ENCODE results near the gene MRPL52.
"Not testable (repeated sequence)": the region's sequence is repeated elsewhere in the genome, so short reads cannot be mapped to it uniquely, and the experiment has no call there.

MRPL52 gene

DNA sequence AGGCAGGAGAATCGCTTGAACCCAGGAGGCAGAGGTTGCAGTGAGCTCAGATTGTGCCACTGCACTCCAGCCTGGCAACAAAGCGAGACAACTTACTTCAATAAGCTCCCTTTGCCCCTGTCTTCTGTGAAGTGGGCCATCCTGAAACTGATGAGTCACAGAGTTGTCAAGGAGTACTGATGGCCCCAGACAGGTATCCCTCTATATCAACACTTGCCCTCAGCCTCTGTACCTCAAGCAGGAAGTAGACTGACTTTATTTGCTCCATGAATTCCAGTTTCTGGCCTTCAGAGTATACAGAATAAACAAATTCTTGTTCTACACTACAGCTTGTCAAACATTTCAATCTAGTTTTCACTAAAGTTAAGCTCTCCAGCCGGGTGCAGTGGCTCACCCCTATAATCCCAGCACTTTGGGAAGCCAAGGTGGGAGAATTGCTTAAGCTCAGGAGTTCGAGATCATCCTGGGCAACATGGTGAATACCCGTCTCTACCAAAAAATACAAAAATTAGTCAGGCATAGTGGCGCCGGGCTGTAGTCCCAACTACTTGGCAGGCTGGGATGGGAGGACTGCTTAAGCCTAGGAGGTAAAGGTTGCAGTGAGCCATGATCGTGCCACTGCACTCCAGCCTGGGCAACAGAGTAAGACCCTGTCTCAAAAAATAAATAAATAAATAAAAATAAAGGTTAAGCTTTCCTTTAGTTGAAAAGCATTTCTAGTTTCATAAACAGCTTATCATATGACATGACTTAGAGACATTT lies 25.5 kb downstream of the MRPL52 start:
- DNase-seq (ENCODE audit: low spot score), result peak; percentile 5

DNA sequence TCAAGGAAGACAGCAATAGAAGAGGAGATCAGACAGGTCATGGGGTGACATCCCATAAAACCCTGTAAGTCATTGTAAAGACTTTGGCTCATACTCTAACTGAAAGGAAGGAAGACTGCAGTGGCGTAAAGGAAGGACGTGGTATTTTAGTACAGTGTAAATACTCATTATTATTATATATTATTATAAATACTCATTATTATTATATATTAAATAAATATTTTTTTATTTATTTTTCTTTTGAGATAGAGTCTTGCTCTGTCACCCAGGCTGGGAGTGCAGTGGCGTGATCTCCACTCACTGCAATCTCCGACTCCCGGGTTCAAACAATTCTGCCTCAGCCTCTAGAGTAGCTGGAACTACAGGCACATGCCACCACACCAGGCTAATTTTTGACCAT lies 26.7 kb downstream of the MRPL52 start:
- no peak for DNase-seq (ENCODE audit: low spot score)

- not testable (repeated sequence) for DNase-seq (ENCODE audit: low spot score)
Observed at GRCh38 chr14:22860377-22860776, 30.7 kb downstream of the MRPL52 start.

- no peak for DNase-seq (ENCODE audit: low spot score)
Observed at GRCh38 chr14:22861651-22862050, 32.0 kb downstream of the MRPL52 start.

DNA sequence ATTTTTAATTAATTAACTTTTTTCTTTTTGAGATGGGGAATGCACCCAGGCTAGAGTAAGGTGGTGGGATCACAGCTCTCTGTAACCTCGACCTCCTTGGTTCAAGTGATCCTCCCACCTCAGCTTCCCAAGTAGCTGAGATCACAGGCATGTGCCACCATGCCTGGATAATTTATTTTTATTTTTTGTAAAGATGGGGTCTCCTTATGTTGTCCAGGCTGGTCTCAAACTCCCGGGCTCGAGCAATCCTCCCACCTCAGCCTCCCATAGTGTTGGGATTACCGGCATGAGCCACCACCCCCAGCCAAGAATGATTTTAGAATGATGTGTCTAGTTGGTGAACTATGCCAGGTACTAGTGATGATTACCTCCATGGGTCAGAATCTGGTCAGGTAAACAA lies 35.3 kb downstream of the MRPL52 start:
- DNase-seq (ENCODE audit: low spot score), result no peak

DNA sequence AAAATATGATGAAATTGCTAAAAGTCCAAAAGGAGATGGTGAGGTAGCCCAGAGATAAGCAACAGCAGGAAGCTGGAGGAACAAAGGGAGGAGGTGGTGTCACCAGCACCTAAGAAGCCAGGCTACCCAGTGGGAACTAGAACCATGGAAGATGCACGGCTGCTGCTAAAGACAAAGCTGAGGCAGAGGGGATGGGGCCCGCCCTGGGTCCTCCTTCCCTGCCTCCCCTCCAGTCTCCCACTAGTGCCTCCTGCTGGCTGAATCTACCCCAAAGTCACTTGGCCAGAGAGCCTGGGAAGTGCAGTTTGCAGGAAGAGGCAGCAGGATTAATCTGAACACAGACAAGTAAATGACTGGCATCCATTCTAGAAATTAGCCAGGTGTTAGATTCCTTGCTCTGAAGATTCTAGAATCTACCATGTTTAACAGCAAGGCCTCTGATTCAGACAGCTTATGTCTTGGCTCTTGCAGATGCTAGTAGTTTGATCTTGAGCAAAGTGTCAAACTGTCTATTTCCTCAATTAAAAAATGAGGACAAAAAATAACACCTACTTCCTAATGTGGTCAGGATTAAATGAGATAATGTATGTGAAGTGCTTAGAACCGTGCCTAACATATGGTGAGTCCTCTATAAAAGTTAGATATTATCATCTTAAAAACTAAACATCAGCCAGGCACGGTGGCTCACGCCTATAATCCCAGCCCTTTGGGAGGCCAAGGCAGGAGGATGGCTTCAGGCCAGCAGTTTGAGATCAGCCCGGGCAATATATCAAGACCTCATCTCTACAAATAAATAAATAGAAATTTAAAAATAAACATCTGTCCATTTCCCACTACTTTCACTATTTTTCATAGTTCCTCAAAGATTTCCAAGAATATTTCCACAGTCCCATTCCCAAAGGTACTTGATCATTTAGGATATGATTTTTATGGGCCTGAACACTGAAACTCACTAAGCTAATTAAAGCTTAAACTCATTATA lies 36.0 kb downstream of the MRPL52 start:
- peak; percentile 70 for DNase-seq (ENCODE audit: low spot score)

- no peak for DNase-seq (ENCODE audit: low spot score)
Observed at GRCh38 chr14:22866874-22867273, 37.2 kb downstream of the MRPL52 start.

DNA sequence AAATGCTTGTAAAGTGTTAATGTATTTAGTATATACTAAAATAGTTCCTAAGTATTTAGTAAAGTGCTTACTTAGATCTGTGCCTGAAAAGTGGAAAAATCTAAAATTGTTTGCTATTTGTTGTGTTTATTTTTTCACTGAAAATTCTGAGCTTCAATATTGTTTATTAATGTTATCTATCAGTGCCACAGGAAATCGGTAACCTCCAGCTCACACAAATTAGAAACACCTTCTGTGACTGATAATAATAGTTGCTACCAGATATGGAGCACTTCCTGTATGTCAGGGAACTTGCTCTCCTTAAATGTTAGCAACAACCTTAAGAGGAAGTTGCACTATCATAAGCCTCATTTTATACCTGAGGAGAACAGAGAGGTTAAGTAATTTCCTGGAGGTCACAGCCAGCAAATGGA lies 41.1 kb downstream of the MRPL52 start:
- DNase-seq (ENCODE audit: low spot score), result no peak

- peak; percentile 84 for DNase-seq (ENCODE audit: low spot score)
Observed at GRCh38 chr14:22871224-22872032, 41.7 kb downstream of the MRPL52 start, which contains the start of gene LRP10. LRP10 (plus strand) TSS chr14:22871740; CDS start chr14:22872304, 564 bp downstream.

DNA sequence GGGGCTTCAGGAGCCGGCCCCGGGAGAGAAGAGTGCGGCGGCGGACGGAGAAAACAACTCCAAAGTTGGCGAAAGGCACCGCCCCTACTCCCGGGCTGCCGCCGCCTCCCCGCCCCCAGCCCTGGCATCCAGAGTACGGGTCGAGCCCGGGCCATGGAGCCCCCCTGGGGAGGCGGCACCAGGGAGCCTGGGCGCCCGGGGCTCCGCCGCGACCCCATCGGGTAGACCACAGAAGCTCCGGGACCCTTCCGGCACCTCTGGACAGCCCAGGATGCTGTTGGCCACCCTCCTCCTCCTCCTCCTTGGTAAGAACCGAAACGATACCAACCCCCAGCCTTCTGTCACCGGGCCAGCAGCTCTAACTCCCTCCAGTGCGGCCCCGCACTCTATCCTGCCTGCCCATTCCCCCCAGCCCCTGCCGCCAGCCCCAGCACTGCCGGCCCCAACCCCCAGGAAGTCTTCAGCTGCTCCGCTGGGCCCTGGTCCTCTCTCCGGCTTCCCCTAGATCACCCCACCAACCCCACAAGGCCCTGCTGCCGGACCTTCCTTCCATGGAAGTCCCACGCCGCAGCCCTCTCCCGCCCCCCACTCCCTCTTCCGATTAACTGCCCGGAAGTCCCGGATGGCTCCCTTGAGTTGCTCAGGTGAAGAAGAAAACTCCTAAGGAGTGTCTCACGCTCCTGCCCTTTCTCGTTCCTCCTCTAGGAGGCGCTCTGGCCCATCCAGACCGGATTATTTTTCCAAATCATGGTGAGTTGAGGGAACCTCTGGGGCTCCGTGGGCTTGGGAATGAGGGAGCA lies 42.5 kb downstream of the MRPL52 start:
- peak; percentile 80 for DNase-seq (ENCODE audit: low spot score)

GRCh38 chr14:22872833-22873520 lies 43.3 kb downstream of the MRPL52 start:
- DNase-seq (ENCODE audit: low spot score), result no peak

DNA sequence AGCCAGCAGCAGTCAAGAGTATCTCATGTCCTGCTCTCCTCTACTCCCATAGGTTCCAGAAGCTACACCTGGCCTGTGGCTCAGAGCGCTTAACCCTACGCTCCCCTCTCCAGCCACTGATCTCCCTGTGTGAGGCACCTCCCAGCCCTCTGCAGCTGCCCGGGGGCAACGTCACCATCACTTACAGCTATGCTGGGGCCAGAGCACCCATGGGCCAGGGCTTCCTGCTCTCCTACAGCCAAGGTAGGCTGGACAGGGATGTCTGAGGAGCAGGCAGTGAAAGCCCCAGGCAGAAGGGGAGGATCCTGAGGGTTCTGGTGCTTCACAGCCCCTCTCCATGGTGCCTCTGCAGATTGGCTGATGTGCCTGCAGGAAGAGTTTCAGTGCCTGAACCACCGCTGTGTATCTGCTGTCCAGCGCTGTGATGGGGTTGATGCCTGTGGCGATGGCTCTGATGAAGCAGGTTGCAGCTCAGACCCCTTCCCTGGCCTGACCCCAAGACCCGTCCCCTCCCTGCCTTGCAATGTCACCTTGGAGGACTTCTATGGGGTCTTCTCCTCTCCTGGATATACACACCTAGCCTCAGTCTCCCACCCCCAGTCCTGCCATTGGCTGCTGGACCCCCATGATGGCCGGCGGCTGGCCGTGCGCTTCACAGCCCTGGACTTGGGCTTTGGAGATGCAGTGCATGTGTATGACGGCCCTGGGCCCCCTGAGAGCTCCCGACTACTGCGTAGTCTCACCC lies 45.5 kb downstream of the MRPL52 start:
- no peak for DNase-seq (ENCODE audit: low spot score)

- DNase-seq (ENCODE audit: low spot score), result no peak
Observed at GRCh38 chr14:22875748-22876319, 46.1 kb downstream of the MRPL52 start.

DNA sequence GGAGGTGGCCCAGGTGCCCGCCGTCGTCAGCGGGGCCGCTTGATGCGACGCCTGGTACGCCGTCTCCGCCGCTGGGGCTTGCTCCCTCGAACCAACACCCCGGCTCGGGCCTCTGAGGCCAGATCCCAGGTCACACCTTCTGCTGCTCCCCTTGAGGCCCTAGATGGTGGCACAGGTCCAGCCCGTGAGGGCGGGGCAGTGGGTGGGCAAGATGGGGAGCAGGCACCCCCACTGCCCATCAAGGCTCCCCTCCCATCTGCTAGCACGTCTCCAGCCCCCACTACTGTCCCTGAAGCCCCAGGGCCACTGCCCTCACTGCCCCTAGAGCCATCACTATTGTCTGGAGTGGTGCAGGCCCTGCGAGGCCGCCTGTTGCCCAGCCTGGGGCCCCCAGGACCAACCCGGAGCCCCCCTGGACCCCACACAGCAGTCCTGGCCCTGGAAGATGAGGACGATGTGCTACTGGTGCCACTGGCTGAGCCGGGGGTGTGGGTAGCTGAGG lies 47.4 kb downstream of the MRPL52 start:
- no peak for DNase-seq (ENCODE audit: low spot score)

DNA sequence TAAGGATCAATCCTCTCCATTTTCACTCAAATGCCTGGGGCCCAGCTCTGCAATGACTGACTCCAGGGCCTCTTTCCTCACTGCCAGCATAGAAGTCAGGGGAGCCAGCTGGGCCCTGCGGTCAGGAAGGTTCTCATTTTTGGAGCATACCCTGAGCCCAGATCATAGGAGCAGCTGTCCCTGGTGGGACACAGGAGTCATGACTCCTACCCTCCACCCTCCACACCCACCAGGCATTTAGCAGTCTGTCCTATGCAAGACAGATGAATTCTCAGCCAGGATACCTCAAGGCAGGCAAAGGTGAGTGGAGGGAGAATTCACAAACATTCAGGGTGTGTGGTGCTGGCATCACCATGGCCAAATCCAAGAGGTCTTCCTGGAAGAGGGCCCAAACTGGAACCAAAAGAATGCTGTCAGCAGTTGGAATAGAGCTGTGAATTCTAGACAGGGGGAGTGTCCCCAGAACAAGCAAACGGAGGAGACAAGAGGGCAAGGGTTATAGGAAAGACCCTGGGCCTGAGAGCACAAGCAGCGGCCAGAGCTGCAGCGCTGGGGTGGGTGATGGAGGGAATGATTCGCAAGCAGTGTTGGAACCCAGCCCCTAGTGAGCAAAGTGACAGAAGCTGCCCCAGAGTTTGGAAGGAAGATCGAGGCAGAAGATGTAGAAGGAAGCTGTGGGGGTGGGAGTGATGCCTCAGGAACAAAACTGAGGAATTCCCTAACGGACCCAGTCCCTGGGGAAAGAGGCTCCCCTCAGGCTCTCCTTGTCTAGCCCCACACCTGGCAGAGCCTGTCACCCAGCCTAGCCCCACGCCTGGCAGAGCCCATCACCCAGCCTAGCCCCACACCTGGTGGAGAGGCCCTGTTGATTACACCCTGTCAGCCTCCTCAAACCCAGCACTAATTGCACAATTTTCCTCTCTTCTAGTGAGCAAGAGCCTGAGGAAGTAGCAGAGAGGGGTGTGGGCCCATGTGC lies 48.9 kb downstream of the MRPL52 start:
- no peak for DNase-seq (ENCODE audit: low spot score)

DNA sequence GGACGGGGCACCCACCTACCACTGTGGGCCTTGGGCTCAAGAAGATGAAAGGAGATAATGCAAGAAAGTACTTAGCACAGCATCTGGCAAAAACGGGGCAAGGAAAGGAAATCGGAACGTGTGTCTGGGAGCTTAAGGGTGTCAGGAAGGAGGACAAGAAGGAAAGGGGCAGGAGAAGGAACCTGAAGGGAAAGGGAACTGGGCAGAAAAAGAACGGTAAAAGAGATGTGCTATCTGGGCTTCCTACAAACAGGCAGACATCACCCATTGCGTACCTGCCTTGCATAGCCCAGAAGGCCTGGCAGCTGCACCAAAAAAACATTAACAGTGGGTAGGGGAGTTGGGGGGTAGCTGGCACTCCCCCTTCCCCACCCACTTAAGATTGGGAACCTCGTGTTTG lies 52.4 kb downstream of the MRPL52 start:
- no peak for DNase-seq (ENCODE audit: low spot score)

DNA sequence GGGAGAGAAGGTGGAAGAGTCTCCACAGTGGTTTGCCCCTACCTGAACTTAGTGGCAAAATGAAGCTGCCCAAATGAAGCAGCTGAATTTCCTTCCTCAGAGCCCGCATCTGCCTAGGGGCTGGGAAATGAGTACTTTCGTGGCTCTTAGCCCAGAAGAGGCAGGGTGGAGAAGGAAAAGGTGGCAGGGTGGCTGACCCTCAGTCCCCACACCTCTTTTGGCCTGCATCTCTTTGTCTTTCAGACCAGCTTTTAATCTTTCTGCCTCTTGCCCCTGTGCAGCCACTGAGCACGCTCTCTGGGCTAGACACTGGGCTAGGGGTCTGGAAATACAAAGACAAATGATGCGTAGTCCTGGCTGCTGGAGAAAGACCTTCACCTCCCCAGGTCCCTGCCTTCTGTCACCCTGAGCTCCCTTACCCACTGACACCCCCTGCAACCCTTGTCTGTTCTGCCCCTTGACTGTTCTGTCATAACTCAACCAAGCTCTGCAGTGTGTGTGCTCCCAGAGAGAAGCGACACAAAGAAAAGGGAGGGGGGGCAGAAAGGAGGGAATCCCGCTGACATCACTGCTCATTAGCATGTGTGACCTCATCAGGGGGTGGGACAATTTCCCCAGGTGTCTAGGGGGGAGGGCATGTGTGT lies 53.0 kb downstream of the MRPL52 start:
- no peak for DNase-seq (ENCODE audit: low spot score)
